Bronchial epithelial cell (primary cell): ENCODE results near the gene ADGRL3. TPM values are rescaled to one million over a fixed set of nuclear protein-coding genes. Genes with fewer than 3 reads are reported as not detected.

Experiments used
- DNase-seq: peaks from one replicate; pipeline ENCODE4 v3.0.0-alpha.2; 2010; ENCODE audit warnings: low read depth
- FAIRE-seq: peaks from 2 replicates; lab custom pipeline; 2011; peaks lifted over from hg19 to GRCh38; lab: Jason Lieb, UNC
- H3K27me3 ChIP-seq: 2 replicates; pipeline ENCODE4 v1.5.1; 2011; ENCODE audit warnings: low read length; ENCODE audit not compliant: control insufficient read depth, insufficient read depth
- H3K36me3 ChIP-seq: 2 replicates; pipeline ENCODE4 v1.5.1; 2011; ENCODE audit warnings: low read length; ENCODE audit not compliant: control insufficient read depth, insufficient read depth
- H3K4me3 ChIP-seq: 2 replicates; pipeline ENCODE4 v1.5.1; 2011; ENCODE audit warnings: mild to moderate bottlenecking, low read depth, low read length, control low read depth
- CTCF ChIP-seq: IDR thresholded peaks from 2 replicates; pipeline ENCODE4 v1.5.1; 2011; ENCODE audit warnings: mild to moderate bottlenecking, moderate library complexity, low read length, control low read depth, inconsistent platforms; ENCODE audit not compliant: insufficient read depth, severe bottlenecking
- total RNA-seq: library from RNA; depleted of rRNA; stranded (reverse); fragments of >200 nt; gene quantifications from 2 replicates; pipeline ENCODE4 v1.2.1, GENCODE V29; 2014

The ADGRL3 gene
- total RNA-seq, 1 donor from 2014 or later: under 0.01 TPM

DNA sequence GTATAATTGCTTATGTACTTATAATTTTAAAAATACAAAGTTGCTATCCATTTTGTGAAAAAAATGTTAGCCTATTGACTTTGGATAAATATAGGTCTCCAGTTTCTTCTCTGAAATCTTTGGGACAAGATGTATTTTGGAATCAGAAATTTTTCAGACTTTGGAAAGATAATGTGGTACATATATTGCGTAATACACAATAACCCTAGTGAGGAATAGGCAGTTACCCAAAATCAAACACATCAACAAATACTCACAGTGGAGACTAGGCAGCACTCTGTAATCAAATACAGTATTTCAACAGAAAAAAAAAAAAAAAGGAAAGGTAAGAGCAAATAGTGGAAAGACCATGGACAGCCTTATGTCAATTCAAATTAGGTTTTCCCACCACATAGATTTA lies 796.8 kb downstream of the ADGRL3 start:
- FAIRE-seq (no peak), DNase-seq (no peak)
- Histone ChIP-seq H3K4me3 (no peak overlapping the region), H3K27me3 (no peaks in the 10 kb centered on the region), H3K36me3 (no peaks in the 10 kb centered on the region)
- TF ChIP-seq CTCF: no peak

GRCh38 chr4:61997831-61998230 lies 797.7 kb downstream of the ADGRL3 start:
- TF ChIP-seq CTCF: no peak
- FAIRE-seq: no peak

GRCh38 chr4:62003695-62004094 lies 803.6 kb downstream of the ADGRL3 start:
- FAIRE-seq (no peak), DNase-seq (no peak)
- Histone ChIP-seq H3K4me3 (no peak overlapping the region), H3K27me3 (no peaks in the 10 kb centered on the region), H3K36me3 (no peaks in the 10 kb centered on the region)
- TF ChIP-seq CTCF: no peak

More at GRCh38 chr4:61997831-61998230, 797.7 kb downstream of the ADGRL3 start:
- H3K36me3 ChIP-seq: no peaks in the 10 kb centered on the region
- H3K4me3 ChIP-seq: no peak overlapping the region
- no peaks in the 10 kb centered on the region for H3K27me3 ChIP-seq
- DNase-seq: no peak

DNA sequence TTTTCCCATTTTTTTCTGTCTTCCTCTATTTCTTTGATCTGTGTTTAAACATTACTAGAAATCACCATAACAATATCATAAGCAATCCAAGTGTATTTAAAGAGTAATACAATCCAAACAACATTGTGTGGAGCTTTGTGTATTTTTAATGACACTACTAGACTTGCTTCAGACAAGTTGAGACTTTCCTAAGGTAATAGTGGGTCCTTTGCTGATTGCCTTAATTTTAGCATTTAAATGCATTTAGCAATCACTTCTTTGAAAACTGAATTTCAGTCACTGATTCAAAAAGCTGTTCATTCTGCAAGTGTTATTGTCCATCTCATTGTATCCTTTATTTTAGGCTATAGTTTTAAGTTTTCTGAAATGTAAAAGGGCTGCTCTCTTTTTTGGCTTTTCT lies 804.8 kb downstream of the ADGRL3 start:
- H3K27me3 ChIP-seq: no peaks in the 10 kb centered on the region
- TF ChIP-seq CTCF: no peak
- no peak for FAIRE-seq

GRCh38 chr4:62006108-62006507 lies 806.0 kb downstream of the ADGRL3 start:
- DNase-seq (no peak), FAIRE-seq (no peak)
- TF ChIP-seq CTCF: no peak
- Histone ChIP-seq H3K27me3 (no peaks in the 10 kb centered on the region), H3K4me3 (no peak overlapping the region), H3K36me3 (no peaks in the 10 kb centered on the region)

More for the DNA sequence above, 804.8 kb downstream of the ADGRL3 start:
- Histone ChIP-seq H3K36me3 (no peaks in the 10 kb centered on the region), H3K4me3 (no peak overlapping the region)
- no peak for DNase-seq

- H3K36me3 ChIP-seq: no peaks in the 10 kb centered on the region
- H3K27me3 ChIP-seq: no peaks in the 10 kb centered on the region
- TF ChIP-seq CTCF: no peak
- DNase-seq (peak; percentile 45), FAIRE-seq (no peak)
- H3K4me3 ChIP-seq: no peak overlapping the region
These were observed 815.1 kb downstream of the ADGRL3 start for GRCh38 chr4:62015043-62015739.
